Liver (tissue), 9 donors: ENCODE results near the gene KXD1. TPM values are rescaled to one million over a fixed set of nuclear protein-coding genes. Genes with fewer than 3 reads are reported as not detected.

Experiments
- DNase-seq: peaks from one replicate; pipeline ENCODE4 v3.0.0-alpha.2; 2017; ENCODE audit warnings: low spot score
- H3K27ac ChIP-seq, 2 donors: one replicate each; pipeline ENCODE4 v1.7.0; 2013; ENCODE audit warnings: inconsistent platforms in 2 of 2, low read length in 2 of 2, control low read depth in 1 of 2, low read depth in 1 of 2, mild to moderate bottlenecking in 1 of 2
- H3K27me3 ChIP-seq, 4 donors: one replicate each; pipeline versions ENCODE4 v1.6.1 to v1.7.0; 2013; ENCODE audit warnings: low read length in 3 of 4, inconsistent platforms in 1 of 4, mild to moderate bottlenecking in 1 of 4, moderate library complexity in 1 of 4; ENCODE audit not compliant: control insufficient read depth in 4 of 4, insufficient read depth in 4 of 4
- H3K36me3 ChIP-seq, 4 donors: one replicate each; pipeline versions ENCODE4 v1.6.1 to v1.7.0; 2013; ENCODE audit warnings: low read length in 3 of 4, mild to moderate bottlenecking in 3 of 4, low read depth in 1 of 4, moderate library complexity in 1 of 4; ENCODE audit not compliant: control insufficient read depth in 4 of 4, insufficient read depth in 3 of 4
- H3K4me1 ChIP-seq, 4 donors: one replicate each; pipeline versions ENCODE4 v1.6.1 to v1.7.0; 2013; ENCODE audit warnings: low read length in 3 of 4, mild to moderate bottlenecking in 3 of 4, moderate library complexity in 1 of 4; ENCODE audit not compliant: control insufficient read depth in 4 of 4, insufficient read depth in 4 of 4
- H3K4me3 ChIP-seq, 3 donors: one replicate each; pipeline versions ENCODE4 v1.6.1 to v1.7.0; 2013; ENCODE audit warnings: low read length in 3 of 3, control low read depth in 1 of 3, low read depth in 1 of 3, mild to moderate bottlenecking in 1 of 3
- H3K9ac ChIP-seq, 2 donors: one replicate each; pipeline ENCODE4 v1.7.0; 2013; ENCODE audit warnings: low read length in 2 of 2, mild to moderate bottlenecking in 2 of 2, moderate library complexity in 2 of 2, control low read depth in 1 of 2, low read depth in 1 of 2
- H3K9me3 ChIP-seq, 4 donors: one replicate each; pipeline versions ENCODE4 v1.6.1 to v1.7.0; 2013; ENCODE audit warnings: low read length in 3 of 4; ENCODE audit not compliant: control insufficient read depth in 4 of 4
- ATF3 ChIP-seq: IDR thresholded peaks from 2 replicates; pipeline ENCODE4 v1.6.1; 2016; ENCODE audit warnings: antibody characterized with exemption
- EGR1 ChIP-seq, 2 donors: IDR thresholded peaks; 2 replicates each; pipeline ENCODE4 v1.6.1; 2016 to 2018; ENCODE audit warnings: antibody characterized with exemption in 2 of 2, low read depth in 2 of 2
- FOXA1 ChIP-seq: IDR thresholded peaks from 2 replicates; pipeline ENCODE4 v1.6.1; 2016; ENCODE audit warnings: antibody characterized with exemption
- FOXA2 ChIP-seq: IDR thresholded peaks from 2 replicates; pipeline ENCODE4 v1.6.1; 2016; ENCODE audit warnings: antibody characterized with exemption
- GABPA ChIP-seq, 2 donors: IDR thresholded peaks in 1 of 2; conservative IDR thresholded peaks in 1 of 2; 2 replicates each; pipeline ENCODE4 v1.6.1; 2016; ENCODE audit warnings: antibody characterized with exemption in 2 of 2, mild to moderate bottlenecking in 1 of 2, moderate library complexity in 1 of 2
- HNF4A ChIP-seq, 2 donors: conservative IDR thresholded peaks; 2 replicates each; pipeline ENCODE4 v1.6.1; 2016; ENCODE audit warnings: antibody characterized with exemption in 2 of 2, mild to moderate bottlenecking in 2 of 2
- HNF4G ChIP-seq: IDR thresholded peaks from 2 replicates; pipeline ENCODE4 v1.6.1; 2016; ENCODE audit warnings: antibody characterized with exemption
- JUND ChIP-seq, 2 donors: IDR thresholded peaks; 2 replicates each; pipeline ENCODE4 v1.6.1; 2016; ENCODE audit warnings: antibody characterized with exemption in 2 of 2
- NR2F2 ChIP-seq: IDR thresholded peaks from 2 replicates; pipeline ENCODE4 v1.6.1; 2016; ENCODE audit warnings: antibody characterized with exemption
- RAD21 ChIP-seq, 2 donors: IDR thresholded peaks; 2 replicates each; pipeline ENCODE4 v1.6.1; 2016; ENCODE audit warnings: antibody characterized with exemption in 2 of 2, mild to moderate bottlenecking in 2 of 2
- RXRA ChIP-seq, 2 donors: IDR thresholded peaks; 2 replicates each; pipeline ENCODE4 v1.6.1; 2017 to 2018; ENCODE audit warnings: antibody characterized with exemption in 2 of 2, mild to moderate bottlenecking in 1 of 2
- SP1 ChIP-seq: IDR thresholded peaks from 2 replicates; pipeline ENCODE4 v1.6.1; 2018; ENCODE audit warnings: antibody characterized with exemption, mild to moderate bottlenecking
- TAF1 ChIP-seq: conservative IDR thresholded peaks from 2 replicates; pipeline ENCODE4 v1.6.1; 2016; ENCODE audit warnings: antibody characterized with exemption, mild to moderate bottlenecking
- YY1 ChIP-seq: IDR thresholded peaks from 2 replicates; pipeline ENCODE4 v1.6.1; 2016; ENCODE audit warnings: antibody characterized with exemption, mild to moderate bottlenecking
- WGBS: extraction: QIAGEN DNeasy Blood & Tissue Kit; methylation state at CpG from one replicate; pipeline ENCODE4 v1.1.7; 2013; 5-methylcytosine and 5-hydroxymethylcytosine counted together
- polyA plus RNA-seq, 2 donors: library from polyadenylated mRNA; stranded (reverse) in 1 of 2; unstranded in 1 of 2; fragments of 200-250 nt in 1 of 2; fragments of >200 nt in 1 of 2; fragmentation: Nextera tagmentation in 1 of 2; extraction: Ambion mirVana in 1 of 2; gene quantifications; one replicate each; pipeline versions ENCODE4 v1.2.1 to v1.2.3, GENCODE V29; 2013 to 2015
- total RNA-seq, 2 donors: library from RNA; depleted of rRNA; stranded (reverse); fragments of >200 nt; gene quantifications; one replicate each; pipeline ENCODE4 v1.2.3, GENCODE V29; 2014
- TF ChIP-seq, protein P1 (sequence below): IDR thresholded peaks from 2 replicates; pipeline ENCODE4 v1.6.1; 2016; ENCODE audit warnings: antibody characterized with exemption
- TF ChIP-seq, protein P2 (sequence below): IDR thresholded peaks from 2 replicates; pipeline ENCODE4 v1.6.1; 2016; ENCODE audit warnings: antibody characterized with exemption
- TF ChIP-seq, protein P3 (sequence below): fragments of 150-350 bp; IDR thresholded peaks from 2 replicates; pipeline ENCODE4 v1.5.1; 2017; ENCODE audit warnings: improper control_type of control experiment, low read depth, low read length; ENCODE audit not compliant: missing input control
- TF ChIP-seq, protein P4 (sequence below): IDR thresholded peaks from 2 replicates; pipeline ENCODE4 v1.6.1; 2016; ENCODE audit warnings: antibody characterized with exemption, mild to moderate bottlenecking
- donor health status: healthy.
- donor health status: healthy.
- donor health status: healthy.
- donor health status: healthy.
- donor health status: healthy.

Gene KXD1
- total and polyA plus RNA-seq, 4 donors = 31.8 to 53.6 (median 43.4) TPM

GRCh38 chr19:18510216-18510615 lies 47.5 kb upstream of the KXD1 start:
- TF ChIP-seq HNF4A (conservative IDR thresholded peaks at IDR 0.05) = no peak
- TF ChIP-seq HNF4G = no peak
- no peak for TF ChIP-seq RXRA (IDR thresholded peaks at IDR 0.05)
- no peak for DNase-seq
- H3K9ac ChIP-seq = no peak overlapping the region
- no peak overlapping the region for H3K4me3 ChIP-seq
- peak overlapping the region in 1 of 2 donors; percentile 13 for H3K27ac ChIP-seq
- 90% methylated on average over 8 of the region's 8 CpGs for WGBS
- peaks cover 34 to 72% (median 56%) of the 10 kb centered on the region in 4 donors for H3K4me1 ChIP-seq
- no peaks in the 10 kb centered on the region for H3K36me3 ChIP-seq
- H3K27me3 ChIP-seq = no peaks in the 10 kb centered on the region
- H3K9me3 ChIP-seq = no peaks in the 10 kb centered on the region

GRCh38 chr19:18513868-18514267 lies 43.8 kb upstream of the KXD1 start:
- Histone ChIP-seq H3K4me3 (no peak overlapping the region), H3K36me3 (no peaks in the 10 kb centered on the region), H3K4me1 (peaks cover 15 to 54% (median 38%) of the 10 kb centered on the region in 4 donors), H3K9me3 (no peaks in the 10 kb centered on the region), H3K27me3 (no peaks in the 10 kb centered on the region), H3K9ac (no peak overlapping the region), H3K27ac (peak overlapping the region; percentile 93 to 96)
- DNase-seq = no peak
- TF ChIP-seq HNF4A (conservative IDR thresholded peaks at IDR 0.05) = no peak
- WGBS = 80% methylated on average over 11 of the region's 11 CpGs

DNA sequence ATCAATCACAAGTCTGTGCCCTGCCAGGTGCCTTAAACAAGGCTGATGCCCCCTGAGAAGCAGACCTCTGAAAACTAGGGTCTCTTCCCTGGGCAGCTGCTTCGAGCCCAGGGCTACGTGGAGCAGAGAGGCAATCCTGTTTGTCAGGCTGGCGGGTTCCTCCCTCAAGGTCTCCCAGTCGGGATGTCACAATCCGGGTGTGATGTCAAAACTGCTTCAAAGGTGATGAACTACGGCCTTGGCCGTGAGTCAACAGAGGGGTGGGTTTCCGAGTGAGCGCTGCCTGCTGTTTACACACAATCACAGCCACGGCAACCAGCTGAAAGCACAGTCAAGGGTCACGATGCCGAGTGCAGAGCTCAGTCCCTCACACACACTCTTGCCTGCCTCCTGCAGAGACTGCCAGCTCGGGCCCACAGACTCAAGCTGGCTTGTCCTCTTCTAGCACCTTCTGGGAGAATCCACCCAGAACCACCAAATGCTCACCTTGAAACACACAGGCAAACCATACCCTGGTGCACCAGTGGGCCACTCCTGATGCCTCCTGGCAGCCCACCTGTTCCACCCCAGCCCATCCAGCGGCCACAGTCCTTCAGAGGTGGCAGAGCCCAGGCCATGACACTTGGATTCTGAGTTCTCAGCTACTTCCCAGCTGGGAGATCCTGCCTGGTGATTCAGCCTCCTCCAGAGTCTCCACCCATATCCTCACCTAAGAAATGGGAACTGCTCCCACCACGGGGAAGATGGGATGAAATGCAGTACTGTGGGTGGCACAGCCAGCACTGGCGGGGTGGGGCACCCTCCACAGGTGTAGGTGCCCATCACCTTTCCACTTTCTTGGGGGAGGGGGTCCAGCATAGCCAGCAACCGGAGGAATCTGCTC lies 42.6 kb upstream of the KXD1 start:
- H3K27me3 ChIP-seq = no peaks in the 10 kb centered on the region
- peak; percentile 62 for TF ChIP-seq ATF3
- peak; percentile 86 for TF ChIP-seq YY1
- peak; percentile 98 for TF ChIP-seq FOXA1
- TF ChIP-seq RXRA (IDR thresholded peaks at IDR 0.05) = peak; percentile 97 to 98
- peak; percentile 98 for TF ChIP-seq NR2F2
- peak; percentile 96 for TF ChIP-seq SP1
- TF ChIP-seq RAD21 (IDR thresholded peaks at IDR 0.05) = peak; percentile 52 to 67
- peak in 1 of 2 donors; percentile 81 for TF ChIP-seq GABPA (IDR thresholded peaks at IDR 0.05 in 1 of 2, conservative IDR thresholded peaks at IDR 0.05 in 1 of 2)
- TF ChIP-seq, protein P1, sequence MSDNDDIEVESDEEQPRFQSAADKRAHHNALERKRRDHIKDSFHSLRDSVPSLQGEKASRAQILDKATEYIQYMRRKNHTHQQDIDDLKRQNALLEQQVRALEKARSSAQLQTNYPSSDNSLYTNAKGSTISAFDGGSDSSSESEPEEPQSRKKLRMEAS = peak; percentile 95
- no peak for TF ChIP-seq TAF1
- TF ChIP-seq, protein P2, sequence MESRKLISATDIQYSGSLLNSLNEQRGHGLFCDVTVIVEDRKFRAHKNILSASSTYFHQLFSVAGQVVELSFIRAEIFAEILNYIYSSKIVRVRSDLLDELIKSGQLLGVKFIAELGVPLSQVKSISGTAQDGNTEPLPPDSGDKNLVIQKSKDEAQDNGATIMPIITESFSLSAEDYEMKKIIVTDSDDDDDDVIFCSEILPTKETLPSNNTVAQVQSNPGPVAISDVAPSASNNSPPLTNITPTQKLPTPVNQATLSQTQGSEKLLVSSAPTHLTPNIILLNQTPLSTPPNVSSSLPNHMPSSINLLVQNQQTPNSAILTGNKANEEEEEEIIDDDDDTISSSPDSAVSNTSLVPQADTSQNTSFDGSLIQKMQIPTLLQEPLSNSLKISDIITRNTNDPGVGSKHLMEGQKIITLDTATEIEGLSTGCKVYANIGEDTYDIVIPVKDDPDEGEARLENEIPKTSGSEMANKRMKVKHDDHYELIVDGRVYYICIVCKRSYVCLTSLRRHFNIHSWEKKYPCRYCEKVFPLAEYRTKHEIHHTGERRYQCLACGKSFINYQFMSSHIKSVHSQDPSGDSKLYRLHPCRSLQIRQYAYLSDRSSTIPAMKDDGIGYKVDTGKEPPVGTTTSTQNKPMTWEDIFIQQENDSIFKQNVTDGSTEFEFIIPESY = peak; percentile 66
- peak; percentile 33 for TF ChIP-seq HNF4G
- TF ChIP-seq, protein P3, sequence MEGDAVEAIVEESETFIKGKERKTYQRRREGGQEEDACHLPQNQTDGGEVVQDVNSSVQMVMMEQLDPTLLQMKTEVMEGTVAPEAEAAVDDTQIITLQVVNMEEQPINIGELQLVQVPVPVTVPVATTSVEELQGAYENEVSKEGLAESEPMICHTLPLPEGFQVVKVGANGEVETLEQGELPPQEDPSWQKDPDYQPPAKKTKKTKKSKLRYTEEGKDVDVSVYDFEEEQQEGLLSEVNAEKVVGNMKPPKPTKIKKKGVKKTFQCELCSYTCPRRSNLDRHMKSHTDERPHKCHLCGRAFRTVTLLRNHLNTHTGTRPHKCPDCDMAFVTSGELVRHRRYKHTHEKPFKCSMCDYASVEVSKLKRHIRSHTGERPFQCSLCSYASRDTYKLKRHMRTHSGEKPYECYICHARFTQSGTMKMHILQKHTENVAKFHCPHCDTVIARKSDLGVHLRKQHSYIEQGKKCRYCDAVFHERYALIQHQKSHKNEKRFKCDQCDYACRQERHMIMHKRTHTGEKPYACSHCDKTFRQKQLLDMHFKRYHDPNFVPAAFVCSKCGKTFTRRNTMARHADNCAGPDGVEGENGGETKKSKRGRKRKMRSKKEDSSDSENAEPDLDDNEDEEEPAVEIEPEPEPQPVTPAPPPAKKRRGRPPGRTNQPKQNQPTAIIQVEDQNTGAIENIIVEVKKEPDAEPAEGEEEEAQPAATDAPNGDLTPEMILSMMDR = no peak
- TF ChIP-seq JUND (IDR thresholded peaks at IDR 0.05) = peak; percentile 78 to 80
- TF ChIP-seq FOXA2 = peak; percentile 98
- TF ChIP-seq HNF4A (conservative IDR thresholded peaks at IDR 0.05) = peak; percentile 69 to 83
- TF ChIP-seq, protein P4, sequence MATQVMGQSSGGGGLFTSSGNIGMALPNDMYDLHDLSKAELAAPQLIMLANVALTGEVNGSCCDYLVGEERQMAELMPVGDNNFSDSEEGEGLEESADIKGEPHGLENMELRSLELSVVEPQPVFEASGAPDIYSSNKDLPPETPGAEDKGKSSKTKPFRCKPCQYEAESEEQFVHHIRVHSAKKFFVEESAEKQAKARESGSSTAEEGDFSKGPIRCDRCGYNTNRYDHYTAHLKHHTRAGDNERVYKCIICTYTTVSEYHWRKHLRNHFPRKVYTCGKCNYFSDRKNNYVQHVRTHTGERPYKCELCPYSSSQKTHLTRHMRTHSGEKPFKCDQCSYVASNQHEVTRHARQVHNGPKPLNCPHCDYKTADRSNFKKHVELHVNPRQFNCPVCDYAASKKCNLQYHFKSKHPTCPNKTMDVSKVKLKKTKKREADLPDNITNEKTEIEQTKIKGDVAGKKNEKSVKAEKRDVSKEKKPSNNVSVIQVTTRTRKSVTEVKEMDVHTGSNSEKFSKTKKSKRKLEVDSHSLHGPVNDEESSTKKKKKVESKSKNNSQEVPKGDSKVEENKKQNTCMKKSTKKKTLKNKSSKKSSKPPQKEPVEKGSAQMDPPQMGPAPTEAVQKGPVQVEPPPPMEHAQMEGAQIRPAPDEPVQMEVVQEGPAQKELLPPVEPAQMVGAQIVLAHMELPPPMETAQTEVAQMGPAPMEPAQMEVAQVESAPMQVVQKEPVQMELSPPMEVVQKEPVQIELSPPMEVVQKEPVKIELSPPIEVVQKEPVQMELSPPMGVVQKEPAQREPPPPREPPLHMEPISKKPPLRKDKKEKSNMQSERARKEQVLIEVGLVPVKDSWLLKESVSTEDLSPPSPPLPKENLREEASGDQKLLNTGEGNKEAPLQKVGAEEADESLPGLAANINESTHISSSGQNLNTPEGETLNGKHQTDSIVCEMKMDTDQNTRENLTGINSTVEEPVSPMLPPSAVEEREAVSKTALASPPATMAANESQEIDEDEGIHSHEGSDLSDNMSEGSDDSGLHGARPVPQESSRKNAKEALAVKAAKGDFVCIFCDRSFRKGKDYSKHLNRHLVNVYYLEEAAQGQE = peak; percentile 87
- TF ChIP-seq EGR1 (IDR thresholded peaks at IDR 0.05; ENCODE audit: low read depth in 2 of 2) = peak in 1 of 2 donors; percentile 50
- H3K9me3 ChIP-seq = no peaks in the 10 kb centered on the region
- DNase-seq = peak; percentile 79
- H3K9ac ChIP-seq = peak overlapping the region; percentile 71 to 80
- no peak overlapping the region for H3K4me3 ChIP-seq
- H3K4me1 ChIP-seq = peaks cover 18 to 52% (median 36%) of the 10 kb centered on the region in 4 donors
- WGBS = 26% methylated on average over 17 of the region's 17 CpGs
- no peaks in the 10 kb centered on the region for H3K36me3 ChIP-seq
- peak overlapping the region; percentile 93 to 96 for H3K27ac ChIP-seq
